HG03460 (cell line): ENCODE results near the gene SND1.

Source experiments
- ATAC-seq: cut with Tn5 transposase; IDR thresholded peaks from one replicate; pipeline ENCODE4 v1.9.1; 2021; ENCODE audit not compliant: unreplicated experiment

Gene SND1

GRCh38 chr7:127764681-127765080 is 112.7 kb downstream of the SND1 start:
- no peak for ATAC-seq

- ATAC-seq: no peak
These were observed 113.2 kb downstream of the SND1 start for GRCh38 chr7:127765150-127765549.

GRCh38 chr7:127766831-127767459 is 115.0 kb downstream of the SND1 start:
- ATAC-seq: no peak

- ATAC-seq: no peak
These were observed 116.2 kb downstream of the SND1 start for GRCh38 chr7:127768241-127768640.

GRCh38 chr7:127769137-127769536 is 117.1 kb downstream of the SND1 start:
- no peak for ATAC-seq

GRCh38 chr7:127769696-127770400 is 117.9 kb downstream of the SND1 start:
- ATAC-seq: no peak

- no peak for ATAC-seq
These were observed 118.9 kb downstream of the SND1 start for GRCh38 chr7:127770885-127771284.

GRCh38 chr7:127771707-127772106 is 119.7 kb downstream of the SND1 start:
- ATAC-seq: no peak

GRCh38 chr7:127776776-127777386 is 124.9 kb downstream of the SND1 start:
- ATAC-seq: no peak

- ATAC-seq: no peak
These were observed 128.5 kb downstream of the SND1 start for GRCh38 chr7:127780489-127780888.

- ATAC-seq: no peak
These were observed 129.1 kb downstream of the SND1 start for GRCh38 chr7:127781081-127781480.

GRCh38 chr7:127782075-127782474 is 130.1 kb downstream of the SND1 start:
- no peak for ATAC-seq

- peak; percentile 93 for ATAC-seq
These were observed 130.9 kb downstream of the SND1 start for GRCh38 chr7:127782654-127783559.

GRCh38 chr7:127786184-127786583 is 134.2 kb downstream of the SND1 start:
- no peak for ATAC-seq

GRCh38 chr7:127789031-127789430 is 137.0 kb downstream of the SND1 start:
- no peak for ATAC-seq

- ATAC-seq: no peak
These were observed 139.6 kb downstream of the SND1 start for GRCh38 chr7:127791446-127792189.

- no peak for ATAC-seq
These were observed 140.7 kb downstream of the SND1 start for GRCh38 chr7:127792528-127793342.

- ATAC-seq: no peak
These were observed 141.6 kb downstream of the SND1 start for GRCh38 chr7:127793582-127793981.

- no peak for ATAC-seq
These were observed 142.1 kb downstream of the SND1 start for GRCh38 chr7:127794136-127794535.

- no peak for ATAC-seq
These were observed 142.6 kb downstream of the SND1 start for GRCh38 chr7:127794551-127794950.
